Measurements from ENCODE around the gene BACE1. TPM values are rescaled to one million over a fixed set of nuclear protein-coding genes. Genes with fewer than 3 reads are reported as not detected.

BACE1 gene
- total and polyA plus RNA-seq, 4 donors: 5.1 to 30.7 (median 13.2) TPM

DNA sequence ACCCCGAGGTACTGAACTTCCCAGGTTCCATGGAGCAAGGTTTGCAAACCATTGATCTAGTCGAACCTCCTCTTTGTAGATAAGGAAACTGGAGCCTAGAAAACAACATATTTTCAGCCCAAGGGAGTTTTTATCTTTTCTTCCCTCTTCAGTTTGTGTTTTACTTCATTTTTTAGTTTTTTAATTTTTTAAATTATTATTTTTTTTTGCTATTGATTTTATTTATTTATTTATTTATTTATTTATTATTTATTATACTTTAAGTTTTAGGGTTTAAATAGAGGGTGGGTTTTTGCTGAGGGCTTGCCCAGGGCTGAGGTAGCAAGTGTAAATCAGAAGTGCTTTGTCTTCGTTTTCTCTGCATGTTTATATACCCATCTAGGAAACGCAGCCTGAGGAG lies 38.5 kb upstream of the BACE1 start:
- TF ChIP-seq, protein P1, sequence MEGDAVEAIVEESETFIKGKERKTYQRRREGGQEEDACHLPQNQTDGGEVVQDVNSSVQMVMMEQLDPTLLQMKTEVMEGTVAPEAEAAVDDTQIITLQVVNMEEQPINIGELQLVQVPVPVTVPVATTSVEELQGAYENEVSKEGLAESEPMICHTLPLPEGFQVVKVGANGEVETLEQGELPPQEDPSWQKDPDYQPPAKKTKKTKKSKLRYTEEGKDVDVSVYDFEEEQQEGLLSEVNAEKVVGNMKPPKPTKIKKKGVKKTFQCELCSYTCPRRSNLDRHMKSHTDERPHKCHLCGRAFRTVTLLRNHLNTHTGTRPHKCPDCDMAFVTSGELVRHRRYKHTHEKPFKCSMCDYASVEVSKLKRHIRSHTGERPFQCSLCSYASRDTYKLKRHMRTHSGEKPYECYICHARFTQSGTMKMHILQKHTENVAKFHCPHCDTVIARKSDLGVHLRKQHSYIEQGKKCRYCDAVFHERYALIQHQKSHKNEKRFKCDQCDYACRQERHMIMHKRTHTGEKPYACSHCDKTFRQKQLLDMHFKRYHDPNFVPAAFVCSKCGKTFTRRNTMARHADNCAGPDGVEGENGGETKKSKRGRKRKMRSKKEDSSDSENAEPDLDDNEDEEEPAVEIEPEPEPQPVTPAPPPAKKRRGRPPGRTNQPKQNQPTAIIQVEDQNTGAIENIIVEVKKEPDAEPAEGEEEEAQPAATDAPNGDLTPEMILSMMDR (IDR thresholded peaks at IDR 0.05; ENCODE audit: control extremely low read depth, extremely low read depth): no peak
- H3K36me3 ChIP-seq (ENCODE audit: control insufficient read depth in 4 of 4, insufficient read depth in 4 of 4, low read length in 4 of 4): peaks cover 10 to 34% (median 24%) of the 10 kb centered on the region in 4 donors

DNA sequence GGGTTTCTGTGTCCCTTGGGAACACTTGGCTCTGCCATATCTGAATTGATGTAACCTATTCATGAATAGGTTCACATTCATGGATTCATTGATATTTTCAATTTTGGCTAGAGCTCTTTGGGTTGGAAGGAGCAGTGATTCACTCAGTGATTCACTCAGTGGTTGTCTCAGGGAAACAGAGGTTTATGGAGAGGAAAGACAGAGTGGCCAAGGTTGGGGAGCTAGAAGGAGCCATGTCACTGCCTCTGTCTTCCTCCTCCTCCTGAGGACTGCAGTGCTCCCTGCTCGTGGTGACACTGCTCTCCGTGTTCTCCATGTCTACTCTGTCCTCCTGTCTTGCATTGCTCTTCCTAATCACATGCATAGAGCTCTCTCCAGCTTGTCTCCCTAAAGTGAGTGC lies 29.0 kb upstream of the BACE1 start:
- Histone ChIP-seq H3K4me3 (no peak overlapping the region), H3K9me3 (ENCODE audit: control insufficient read depth in 4 of 4, insufficient read depth in 3 of 4, low read length in 3 of 4) (no peaks in the 10 kb centered on the region), H3K4me1 (ENCODE audit: control insufficient read depth in 5 of 5, insufficient read depth in 5 of 5, low read length in 5 of 5) (no peaks in the 10 kb centered on the region), H3K27ac (ENCODE audit: low read depth in 1 of 2, low read length in 1 of 2) (no peak overlapping the region), H3K36me3 (ENCODE audit: control insufficient read depth in 4 of 4, insufficient read depth in 4 of 4, low read length in 4 of 4) (peaks cover 7 to 28% (median 16%) of the 10 kb centered on the region in 4 donors), H3K27me3 (ENCODE audit: control insufficient read depth in 3 of 3, insufficient read depth in 3 of 3, low read length in 2 of 3) (no peaks in the 10 kb centered on the region), H3K9ac (ENCODE audit: insufficient read depth in 1 of 2, low read length in 2 of 2) (no peak overlapping the region)
- DNase-seq: no peak
- ATAC-seq (ENCODE audit: insufficient read depth, low FRiP score): no peak
- WGBS, 2 donors: 81 to 85% methylated on average over 2 of the region's 2 CpGs
- TF ChIP-seq, protein P1 (IDR thresholded peaks at IDR 0.05; ENCODE audit: control extremely low read depth, extremely low read depth): no peak

More for the DNA sequence above, 38.5 kb upstream of the BACE1 start:
- ATAC-seq (ENCODE audit: insufficient read depth, low FRiP score) (no peak), DNase-seq (no peak)
- Histone ChIP-seq H3K27ac (ENCODE audit: low read depth in 1 of 2, low read length in 1 of 2) (no peak overlapping the region), H3K9ac (ENCODE audit: insufficient read depth in 1 of 2, low read length in 2 of 2) (no peak overlapping the region), H3K4me3 (no peak overlapping the region), H3K4me1 (ENCODE audit: control insufficient read depth in 5 of 5, insufficient read depth in 5 of 5, low read length in 5 of 5) (peaks cover 0 to 1% (median 0%) of the 10 kb centered on the region in 5 donors), H3K9me3 (ENCODE audit: control insufficient read depth in 4 of 4, insufficient read depth in 3 of 4, low read length in 3 of 4) (no peaks in the 10 kb centered on the region), H3K27me3 (ENCODE audit: control insufficient read depth in 3 of 3, insufficient read depth in 3 of 3, low read length in 2 of 3) (no peaks in the 10 kb centered on the region)
- 95 to 96% methylated on average over 4 of the region's 4 CpGs for WGBS, 2 donors

DNA sequence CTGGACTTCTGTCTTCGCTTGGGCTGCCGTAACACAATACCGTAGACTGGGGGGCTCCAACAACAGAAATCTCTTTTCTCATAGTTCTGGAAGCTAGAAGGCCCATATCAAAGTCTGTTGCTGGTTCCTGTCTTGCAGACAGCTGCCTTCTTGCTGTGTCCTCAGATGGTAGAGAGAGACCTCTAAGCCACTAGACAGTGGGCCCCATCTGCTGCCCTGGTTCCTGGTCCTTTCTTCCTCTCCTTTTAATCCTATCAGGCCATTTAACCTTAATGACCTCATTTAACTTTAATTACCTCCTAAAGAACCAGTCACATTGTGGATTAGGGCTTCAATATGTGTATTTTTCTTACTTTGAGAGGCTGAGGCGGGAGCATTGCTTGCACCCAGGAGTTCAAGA lies 21.0 kb upstream of the BACE1 start:
- ATAC-seq (ENCODE audit: insufficient read depth, low FRiP score) (no peak), DNase-seq (no peak)
- Histone ChIP-seq H3K27ac (ENCODE audit: low read depth in 1 of 2, low read length in 1 of 2) (no peak overlapping the region), H3K4me3 (no peak overlapping the region), H3K4me1 (ENCODE audit: control insufficient read depth in 5 of 5, insufficient read depth in 5 of 5, low read length in 5 of 5) (peaks cover 0 to 2% (median 0%) of the 10 kb centered on the region in 5 donors), H3K9ac (ENCODE audit: insufficient read depth in 1 of 2, low read length in 2 of 2) (no peak overlapping the region), H3K27me3 (ENCODE audit: control insufficient read depth in 3 of 3, insufficient read depth in 3 of 3, low read length in 2 of 3) (no peaks in the 10 kb centered on the region), H3K36me3 (ENCODE audit: control insufficient read depth in 4 of 4, insufficient read depth in 4 of 4, low read length in 4 of 4) (peaks cover 0 to 14% (median 9%) of the 10 kb centered on the region in 4 donors), H3K9me3 (ENCODE audit: control insufficient read depth in 4 of 4, insufficient read depth in 3 of 4, low read length in 3 of 4) (no peaks in the 10 kb centered on the region)
- WGBS, 2 donors: 98 to 100% methylated on average over 4 of the region's 4 CpGs
- TF ChIP-seq, protein P1 (IDR thresholded peaks at IDR 0.05; ENCODE audit: control extremely low read depth, extremely low read depth): no peak

DNA sequence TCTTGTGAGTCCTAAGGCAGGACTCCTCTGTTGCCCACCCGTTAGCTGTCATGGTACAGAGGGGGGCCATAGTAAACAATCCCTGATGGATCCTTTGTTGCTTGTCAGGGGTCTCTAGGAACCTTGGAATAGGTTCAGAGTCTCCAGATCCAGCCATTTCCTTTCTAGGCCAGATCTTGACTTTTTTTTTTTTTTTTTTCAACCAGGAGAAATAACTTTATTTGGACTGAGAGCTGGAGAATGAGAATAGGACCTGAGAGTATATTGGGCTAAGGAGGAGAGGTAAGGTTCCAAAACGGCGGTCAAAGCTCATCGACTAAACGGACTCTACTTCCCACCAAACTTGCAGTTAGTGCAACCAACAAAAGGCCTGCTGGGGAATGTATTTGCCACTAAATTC lies 19.3 kb upstream of the BACE1 start:
- Histone ChIP-seq H3K36me3 (ENCODE audit: control insufficient read depth in 4 of 4, insufficient read depth in 4 of 4, low read length in 4 of 4) (peaks cover 0 to 8% (median 4%) of the 10 kb centered on the region in 4 donors), H3K9ac (ENCODE audit: insufficient read depth in 1 of 2, low read length in 2 of 2) (no peak overlapping the region), H3K9me3 (ENCODE audit: control insufficient read depth in 4 of 4, insufficient read depth in 3 of 4, low read length in 3 of 4) (no peaks in the 10 kb centered on the region), H3K4me3 (no peak overlapping the region), H3K27me3 (ENCODE audit: control insufficient read depth in 3 of 3, insufficient read depth in 3 of 3, low read length in 2 of 3) (no peaks in the 10 kb centered on the region), H3K4me1 (ENCODE audit: control insufficient read depth in 5 of 5, insufficient read depth in 5 of 5, low read length in 5 of 5) (peaks cover 0 to 2% (median 0%) of the 10 kb centered on the region in 5 donors), H3K27ac (ENCODE audit: low read depth in 1 of 2, low read length in 1 of 2) (no peak overlapping the region)
- DNase-seq (no peak), ATAC-seq (ENCODE audit: insufficient read depth, low FRiP score) (no peak)
- TF ChIP-seq, protein P1 (IDR thresholded peaks at IDR 0.05; ENCODE audit: control extremely low read depth, extremely low read depth): no peak
- 86 to 97% methylated on average over 5 of the region's 5 CpGs for WGBS, 2 donors

All from lung (tissue), 12 donors.